ENCODE results near the gene SV2B.
A peak's percentile ranks its signal among the peaks of the same experiment; 100 is the strongest.

Gene SV2B

GRCh38 chr15:91243826-91244225, 143.8 kb downstream of the SV2B start:
- DNase-seq, result no peak

GRCh38 chr15:91244919-91245318, 144.9 kb downstream of the SV2B start:
- DNase-seq, result no peak

- DNase-seq, result no peak
Observed at GRCh38 chr15:91246998-91247397, 146.9 kb downstream of the SV2B start.

- no peak for DNase-seq
Observed at GRCh38 chr15:91249591-91249990, 149.5 kb downstream of the SV2B start.

GRCh38 chr15:91252322-91252721, 152.3 kb downstream of the SV2B start:
- DNase-seq, result no peak

- no peak for DNase-seq
Observed at GRCh38 chr15:91252756-91253155, 152.7 kb downstream of the SV2B start.

- no peak for DNase-seq
Observed at GRCh38 chr15:91253605-91254004, 153.5 kb downstream of the SV2B start.

- DNase-seq, result no peak
Observed at GRCh38 chr15:91254766-91255165, 154.7 kb downstream of the SV2B start.

- DNase-seq, result no peak
Observed at GRCh38 chr15:91255670-91256192, 155.7 kb downstream of the SV2B start.

- no peak for DNase-seq
Observed at GRCh38 chr15:91257746-91258414, 157.8 kb downstream of the SV2B start.

GRCh38 chr15:91258415-91258759, 158.3 kb downstream of the SV2B start:
- DNase-seq, result no peak

- DNase-seq, result no peak
Observed at GRCh38 chr15:91259077-91259476, 159.0 kb downstream of the SV2B start.

- DNase-seq, result no peak
Observed at GRCh38 chr15:91261345-91261744, 161.3 kb downstream of the SV2B start.

- DNase-seq, result no peak
Observed at GRCh38 chr15:91263632-91264531, 163.8 kb downstream of the SV2B start.

- DNase-seq, result no peak
Observed at GRCh38 chr15:91264651-91265351, 164.7 kb downstream of the SV2B start.

GRCh38 chr15:91265416-91265940, 165.4 kb downstream of the SV2B start:
- DNase-seq, result no peak

GRCh38 chr15:91268510-91268909, 168.5 kb downstream of the SV2B start:
- DNase-seq, result no peak

- DNase-seq, result no peak
Observed at GRCh38 chr15:91270747-91271146, 170.7 kb downstream of the SV2B start.

- DNase-seq, result peak; percentile 51
Observed at GRCh38 chr15:91271565-91272153, 171.6 kb downstream of the SV2B start.

- no peak for DNase-seq
Observed at GRCh38 chr15:91275844-91276243, 175.8 kb downstream of the SV2B start.

- no peak for DNase-seq
Observed at GRCh38 chr15:91278951-91279350, 178.9 kb downstream of the SV2B start.

- no peak for DNase-seq
Observed at GRCh38 chr15:91279486-91279885, 179.4 kb downstream of the SV2B start.

GRCh38 chr15:91281947-91282346, 181.9 kb downstream of the SV2B start:
- DNase-seq, result no peak
